HUDEP-2 (cell line): ENCODE data around the gene WDR17.
A peak's percentile ranks its signal among the peaks of the same experiment; 100 is the strongest.

Source experiments
- DNase-seq, 76 experiments: peaks; one replicate each; lab custom pipeline; 2025; ENCODE audit not compliant: unreplicated experiment in 76 of 76; lab: John Stamatoyannopoulos, UW

The WDR17 gene

DNA sequence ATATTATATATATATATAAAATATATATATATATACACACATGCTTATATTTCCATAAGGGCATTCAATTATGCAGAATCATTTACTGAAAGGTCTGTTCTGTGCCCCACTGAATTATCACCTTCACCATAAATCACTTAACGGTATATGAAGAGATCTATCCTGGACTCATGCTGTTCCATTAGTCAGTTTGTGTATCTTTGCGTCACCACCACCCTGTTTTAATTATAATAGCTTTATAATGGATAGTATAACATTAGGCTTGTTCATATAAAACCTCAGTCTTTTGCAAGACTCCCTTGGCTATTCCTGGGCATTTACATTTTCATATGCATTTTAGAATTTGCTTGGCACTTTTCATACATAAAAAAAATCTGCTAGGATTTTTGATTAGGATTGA, 19.1 kb downstream of the WDR17 start:
- DNase-seq: no peak

GRCh38 chr4:176090115-176090514, 24.5 kb downstream of the WDR17 start:
- DNase-seq: no peak

DNA sequence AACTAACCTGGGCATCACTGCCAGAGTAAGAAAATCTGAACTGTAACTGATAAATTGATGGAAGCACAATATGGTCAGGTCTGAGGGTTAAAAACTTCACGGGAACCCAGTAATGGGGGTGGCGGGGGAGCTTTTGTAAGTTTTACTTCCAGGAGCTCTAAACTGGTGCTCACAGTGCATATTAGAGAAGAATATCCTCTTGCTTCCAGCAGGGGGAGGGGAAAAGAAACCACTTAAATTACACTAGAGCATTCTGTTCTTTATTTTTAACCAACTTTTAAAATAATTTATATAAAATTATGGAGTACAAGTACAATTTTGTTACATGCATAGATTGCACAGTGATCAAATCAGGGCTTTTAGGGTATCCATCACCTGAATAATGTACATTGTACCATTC, 33.7 kb downstream of the WDR17 start:
- no peak for DNase-seq

DNA sequence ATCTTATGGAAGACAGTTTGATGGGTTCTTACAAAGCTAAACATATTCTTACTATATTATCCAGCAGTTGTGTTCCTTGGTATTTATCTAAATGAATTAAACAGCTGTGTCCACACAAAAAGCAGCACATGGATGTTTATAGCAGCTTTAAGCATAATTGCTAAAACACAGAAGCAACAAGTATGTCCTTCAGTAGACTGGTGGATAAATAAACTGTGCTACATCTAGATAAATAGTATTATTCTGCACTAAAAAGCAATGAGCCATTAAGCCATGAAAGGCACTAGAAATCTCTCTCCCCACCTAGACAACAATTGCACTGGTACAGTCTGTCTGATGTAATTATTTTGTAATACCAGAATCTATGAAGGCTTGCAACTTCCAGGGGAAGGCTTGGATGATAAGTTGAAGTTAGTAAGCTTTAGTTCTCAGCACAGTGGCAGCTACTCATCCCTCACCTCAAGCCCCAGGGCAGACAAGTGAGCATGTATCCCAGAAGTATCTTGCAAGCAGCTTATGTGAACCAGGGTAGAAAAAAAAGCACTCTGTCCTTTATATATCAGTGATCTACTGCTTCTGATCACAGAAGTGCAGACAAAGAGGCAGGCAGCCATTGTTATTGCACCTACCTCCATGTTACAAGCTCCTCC, 36.9 kb downstream of the WDR17 start:
- DNase-seq: no peak

DNA sequence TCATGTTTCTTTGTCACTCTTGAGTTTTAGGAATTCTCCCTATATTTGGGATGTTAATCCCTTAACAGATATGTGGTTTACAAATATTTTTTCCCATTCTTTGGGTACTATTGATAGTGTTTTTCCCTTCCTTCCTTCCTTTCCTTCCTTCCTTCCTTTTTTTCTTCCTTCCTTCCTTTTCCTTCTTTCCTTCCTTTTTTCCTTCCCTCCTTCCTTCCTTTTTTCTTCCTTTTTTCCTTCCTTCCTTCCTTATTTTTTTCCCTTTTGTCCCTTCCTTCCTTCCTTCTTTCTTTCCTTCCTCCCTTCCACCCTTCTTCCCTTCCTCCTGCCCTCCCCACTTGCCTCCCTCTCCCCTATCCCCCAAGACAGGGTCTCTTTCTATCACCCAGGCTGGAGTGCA, 42.1 kb downstream of the WDR17 start:
- no peak for DNase-seq

DNA sequence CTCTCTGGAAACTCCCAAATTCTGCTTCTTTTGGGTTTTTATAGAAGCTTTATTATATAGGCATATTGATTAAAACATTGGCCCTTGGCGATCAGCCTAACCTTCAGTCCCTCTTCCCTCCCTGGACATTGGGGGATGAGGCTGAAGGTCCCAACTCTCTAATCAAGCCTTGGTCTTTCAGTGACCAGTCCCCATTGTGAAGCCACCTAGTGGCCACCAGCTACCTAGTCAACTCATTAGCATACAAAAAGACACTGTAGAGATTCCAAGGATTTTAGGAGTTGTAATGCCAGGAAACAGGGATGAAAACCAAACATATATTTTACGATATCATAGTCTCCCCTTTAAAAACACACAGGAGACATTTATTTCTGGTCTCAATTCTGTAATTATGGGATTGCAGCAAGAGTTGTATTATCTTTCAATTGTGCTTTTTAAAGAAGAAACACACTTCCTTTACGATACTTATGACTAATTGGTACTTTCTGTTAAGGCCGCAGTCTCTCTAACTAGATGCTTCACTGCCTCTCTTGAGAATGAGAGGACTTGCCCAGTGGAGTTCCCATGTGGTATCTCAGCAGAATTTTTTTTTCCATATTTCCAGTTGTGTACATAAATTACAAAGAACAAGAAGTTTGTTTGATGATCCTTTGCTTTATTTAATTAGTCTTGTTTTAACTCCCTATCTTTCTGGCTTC, 58.2 kb downstream of the WDR17 start:
- peak in 8 of 76 experiments; percentile 0 to 9 (median 2) for DNase-seq

GRCh38 chr4:176125063-176125462, 59.4 kb downstream of the WDR17 start:
- no peak for DNase-seq

- no peak for DNase-seq
These were observed 69.0 kb downstream of the WDR17 start for GRCh38 chr4:176134670-176135069.

DNA sequence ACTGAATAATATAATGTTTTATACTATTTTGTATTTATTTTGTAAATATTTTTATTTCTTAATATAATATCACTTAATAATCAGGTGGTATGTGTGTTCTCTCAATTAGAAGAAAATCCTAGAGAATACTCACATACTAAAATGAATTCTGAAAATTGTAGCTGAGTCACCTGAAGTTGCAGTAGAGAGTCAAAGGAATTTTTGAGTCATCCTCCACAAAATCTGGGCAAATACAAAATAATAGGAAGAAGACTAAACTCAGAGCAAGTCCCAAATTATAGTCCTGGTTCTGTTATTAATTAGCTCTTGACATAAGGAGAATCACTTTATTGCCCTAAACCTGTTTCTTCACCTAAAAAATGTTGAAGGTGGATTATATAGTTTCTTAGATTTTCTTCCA, 72.0 kb downstream of the WDR17 start:
- no peak for DNase-seq

DNA sequence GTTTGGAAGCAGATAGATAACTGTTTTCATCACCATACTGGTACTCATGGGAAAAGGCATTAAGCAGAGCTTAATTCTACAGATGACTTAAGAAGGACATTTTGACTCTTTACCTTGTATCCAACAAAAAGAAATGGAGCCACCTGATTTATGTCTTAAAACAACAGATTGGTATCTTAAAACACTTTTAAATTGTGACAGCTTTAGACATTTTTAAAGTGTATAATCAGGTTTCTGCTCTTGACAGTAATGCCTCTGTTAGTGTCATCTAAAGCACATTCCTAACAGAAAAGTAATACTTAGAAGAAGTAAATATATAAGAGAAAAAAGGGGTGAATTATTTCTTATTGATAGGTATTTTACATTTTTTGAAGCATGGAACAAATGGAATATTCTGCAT, 73.9 kb downstream of the WDR17 start:
- DNase-seq: no peak

DNA sequence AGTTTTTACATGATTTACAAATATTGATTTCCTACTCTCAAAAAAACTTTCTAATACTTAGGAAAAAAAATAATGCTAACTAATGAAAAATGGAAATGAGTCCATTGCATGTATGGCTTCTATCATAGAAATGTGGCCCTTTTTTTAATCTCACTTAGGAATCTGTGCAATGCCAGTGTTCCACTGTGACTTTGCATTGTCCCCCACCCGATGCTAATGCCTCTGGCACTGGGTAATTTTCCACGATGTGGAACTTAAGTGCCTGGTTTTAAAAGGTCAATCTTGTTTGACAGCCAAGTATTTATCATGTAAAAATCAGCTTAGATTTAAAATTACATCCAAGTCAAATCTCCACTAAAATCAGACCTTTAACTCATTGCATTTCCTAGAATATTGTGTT, 76.6 kb downstream of the WDR17 start:
- DNase-seq: no peak

DNA sequence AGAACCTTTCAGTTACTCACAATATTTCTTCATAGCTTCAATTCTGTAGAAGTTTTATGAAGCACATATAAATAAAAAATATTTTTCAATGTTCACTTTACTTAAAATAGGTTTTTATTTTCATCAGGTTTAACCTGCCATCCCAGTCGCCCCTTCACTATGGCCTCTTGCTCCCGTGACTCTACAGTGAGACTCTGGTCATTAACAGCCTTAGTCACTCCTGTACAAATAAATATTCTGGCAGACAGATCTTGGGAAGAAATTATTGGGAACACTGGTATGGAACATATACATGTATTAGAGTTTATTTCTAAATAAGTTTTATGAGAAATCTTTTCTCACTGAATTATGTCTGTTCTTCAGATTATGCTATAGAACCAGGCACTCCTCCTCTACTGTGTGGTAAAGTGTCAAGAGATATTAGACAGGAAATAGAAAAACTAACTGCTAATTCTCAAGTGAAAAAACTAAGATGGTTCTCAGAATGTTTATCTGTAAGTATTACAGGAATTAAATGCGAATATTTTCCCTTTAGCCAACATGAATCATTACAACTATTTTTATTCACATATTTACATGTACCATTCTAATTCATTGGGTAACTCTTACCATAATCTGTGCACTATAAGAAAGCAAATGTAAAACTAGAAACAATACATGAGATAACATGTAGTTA, 84.2 kb downstream of the WDR17 start:
- no peak for DNase-seq

DNA sequence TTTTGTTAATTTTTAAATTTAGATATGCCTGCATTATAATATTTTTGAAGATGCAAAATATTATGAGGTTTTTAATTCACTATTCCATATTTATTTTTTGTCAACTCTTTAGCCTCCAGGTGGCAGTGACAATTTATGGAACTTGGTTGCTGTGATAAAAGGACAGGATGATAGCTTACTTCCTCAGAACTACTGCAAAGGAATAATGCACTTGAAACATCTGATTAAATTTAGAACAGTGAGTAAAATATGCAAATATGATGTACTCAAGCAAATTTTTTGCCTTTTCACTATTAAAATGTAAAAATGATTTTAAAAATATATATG, 84.7 kb downstream of the WDR17 start:
- peak in 9 of 76 experiments; percentile 0 to 42 (median 17) for DNase-seq

GRCh38 chr4:176150704-176151103, 85.1 kb downstream of the WDR17 start:
- DNase-seq: no peak

- DNase-seq: no peak
These were observed 87.5 kb downstream of the WDR17 start for GRCh38 chr4:176153124-176153523.

DNA sequence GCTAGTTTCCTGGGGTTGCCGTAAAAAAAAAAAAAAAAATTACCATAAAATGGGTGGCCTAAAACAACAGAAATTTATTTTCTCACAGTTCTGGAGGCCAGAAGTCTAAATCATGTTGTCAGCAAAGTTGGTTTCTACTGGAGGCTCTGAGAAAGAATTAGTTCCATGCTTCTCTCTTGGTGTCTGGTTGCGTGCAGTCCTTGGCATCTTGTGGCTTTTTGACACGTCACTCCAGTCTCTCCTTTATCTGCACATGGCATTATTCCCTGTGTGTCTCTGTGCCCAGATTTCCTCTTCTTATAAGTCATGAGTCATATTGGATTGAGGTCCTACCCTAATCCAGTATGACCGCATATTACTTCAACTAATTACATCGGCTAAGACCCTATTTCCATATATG, 91.0 kb downstream of the WDR17 start:
- DNase-seq: no peak

DNA sequence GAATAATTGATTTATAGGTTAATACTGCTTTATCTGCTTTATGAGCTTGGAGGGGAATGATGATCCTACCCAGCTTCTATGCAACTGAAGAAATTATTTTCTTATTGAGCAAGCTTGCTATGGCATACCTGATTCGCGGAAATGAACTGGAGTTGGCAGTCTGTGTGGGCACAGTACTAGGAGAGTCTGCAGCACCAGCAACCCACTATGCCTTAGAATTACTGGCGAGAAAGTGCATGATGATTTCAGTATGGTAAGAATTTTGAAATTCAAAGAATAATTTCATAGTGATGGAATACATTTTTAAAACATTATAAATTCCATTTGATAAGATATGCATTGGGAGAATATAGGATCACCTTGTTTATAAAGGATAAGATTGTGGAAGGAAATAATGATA, 97.4 kb downstream of the WDR17 start:
- no peak for DNase-seq

DNA sequence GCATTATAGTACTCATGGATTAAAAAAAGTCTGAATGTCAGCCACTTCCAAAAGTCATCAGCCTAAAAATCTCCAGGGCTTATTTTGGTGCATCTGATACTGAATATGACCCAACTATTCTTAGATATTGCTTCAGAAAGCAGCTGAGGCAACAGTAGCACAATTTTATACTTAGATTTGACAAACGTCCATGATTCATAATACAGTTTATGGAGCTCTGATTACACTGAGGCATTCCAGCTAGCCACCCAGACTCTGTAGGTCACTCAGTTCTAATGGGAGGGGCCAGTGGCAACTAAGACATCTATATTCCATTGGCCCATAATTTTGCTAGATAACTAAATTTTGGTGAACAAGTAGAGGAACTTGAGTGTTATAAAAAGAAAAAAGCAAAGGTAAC, 119.4 kb downstream of the WDR17 start:
- DNase-seq: no peak

- DNase-seq: no peak
These were observed 120.4 kb downstream of the WDR17 start for GRCh38 chr4:176186067-176186466.

- no peak for DNase-seq
These were observed 121.2 kb downstream of the WDR17 start for GRCh38 chr4:176186671-176187395.

DNA sequence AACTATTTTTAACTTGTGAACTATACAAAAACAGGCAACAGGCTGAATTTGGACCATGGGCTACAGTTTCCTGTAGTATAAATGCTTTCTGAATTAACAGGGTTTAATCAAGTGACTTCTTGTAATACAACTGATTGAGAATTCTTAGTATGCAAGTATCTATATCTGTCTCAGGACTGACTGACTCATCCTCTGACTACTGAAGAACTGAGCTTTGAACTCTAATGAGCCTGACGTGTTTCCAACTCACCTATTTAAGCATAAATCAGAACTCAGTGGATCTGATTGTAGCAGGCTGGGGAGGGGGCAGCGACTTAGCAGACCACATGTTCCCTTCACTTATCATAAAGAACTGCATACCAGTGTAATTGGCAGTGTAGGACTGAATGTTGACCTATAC, 122.0 kb downstream of the WDR17 start:
- no peak for DNase-seq

DNA sequence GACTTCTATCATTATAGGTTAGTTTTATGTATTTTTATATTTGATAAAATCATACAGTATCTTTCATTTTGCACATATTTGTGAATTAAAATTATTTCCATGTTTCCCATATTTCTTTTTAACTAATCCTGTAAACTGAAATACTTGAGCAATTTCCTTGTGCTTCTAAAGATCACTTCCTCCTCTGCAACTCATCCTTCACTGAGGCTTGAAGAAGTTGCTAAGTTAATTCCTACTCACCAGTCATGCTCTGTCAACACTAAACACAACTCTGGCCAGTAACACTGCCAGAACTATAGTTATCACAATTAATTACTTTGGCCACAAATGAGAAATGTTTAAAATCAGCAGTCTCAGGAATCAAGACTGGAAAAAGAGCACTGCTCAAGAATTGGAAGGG, 123.0 kb downstream of the WDR17 start:
- DNase-seq: no peak
